Mesenchymal stem cell (in vitro differentiated cells and primary cell): ENCODE data around the gene DDX31.

Experiments
- DNase-seq: peaks from one replicate; pipeline ENCODE4 v3.0.0-alpha.2; 2013
- H2AFZ ChIP-seq: one replicate; pipeline ENCODE4 v1.6.1; 2013; ENCODE audit warnings: low read depth, mild to moderate bottlenecking, control low read depth, inconsistent platforms, low read length, moderate library complexity
- H2AK5ac ChIP-seq: 2 replicates; pipeline ENCODE4 v1.6.1; 2013; ENCODE audit warnings: low read length, moderate library complexity, mild to moderate bottlenecking, inconsistent platforms; ENCODE audit not compliant: severe bottlenecking
- H2BK120ac ChIP-seq: one replicate; pipeline ENCODE4 v1.6.1; 2013; ENCODE audit warnings: low read depth, mild to moderate bottlenecking, inconsistent platforms, low read length, moderate library complexity
- H2BK12ac ChIP-seq, 2 experiments: one replicate each; pipeline ENCODE4 v1.6.1; 2013; ENCODE audit warnings: inconsistent platforms in 2 of 2, low read length in 2 of 2, mild to moderate bottlenecking in 2 of 2, moderate library complexity in 2 of 2, control low read depth in 1 of 2
- H2BK15ac ChIP-seq: one replicate; pipeline ENCODE4 v1.6.1; 2013; ENCODE audit warnings: mild to moderate bottlenecking, low read depth, inconsistent platforms; ENCODE audit not compliant: poor library complexity, severe bottlenecking
- H2BK5ac ChIP-seq: 2 replicates; pipeline ENCODE4 v1.6.1; 2013; ENCODE audit warnings: low read depth, mild to moderate bottlenecking, low read length, control low read depth, inconsistent platforms; ENCODE audit not compliant: poor library complexity, severe bottlenecking
- H3K14ac ChIP-seq, 2 experiments: one replicate each; pipeline ENCODE4 v1.6.1; 2013; ENCODE audit warnings: inconsistent platforms in 2 of 2, low read length in 2 of 2, control low read depth in 1 of 2, mild to moderate bottlenecking in 1 of 2, moderate library complexity in 1 of 2
- H3K18ac ChIP-seq, 2 experiments: one replicate each; pipeline ENCODE4 v1.6.1; 2013; ENCODE audit warnings: inconsistent platforms in 2 of 2, low read length in 2 of 2, control low read depth in 1 of 2, low read depth in 1 of 2, mild to moderate bottlenecking in 1 of 2
- H3K23ac ChIP-seq, 2 experiments: one replicate each; pipeline ENCODE4 v1.6.1; 2013; ENCODE audit warnings: inconsistent platforms in 2 of 2, low read length in 2 of 2, mild to moderate bottlenecking in 2 of 2, moderate library complexity in 2 of 2, control low read depth in 1 of 2
- H3K27ac ChIP-seq: 2 replicates; pipeline ENCODE4 v1.5.1; 2013; ENCODE audit warnings: mild to moderate bottlenecking, moderate library complexity, low read length, control low read depth, inconsistent platforms; ENCODE audit not compliant: poor library complexity, severe bottlenecking
- H3K27me3 ChIP-seq, 2 experiments: 2 replicates each; pipeline versions ENCODE4 v1.6.1 to v1.7.0; 2013; ENCODE audit warnings: low read length in 2 of 2, mild to moderate bottlenecking in 2 of 2, moderate library complexity in 2 of 2, control low read depth in 1 of 2, inconsistent platforms in 1 of 2; ENCODE audit not compliant: control insufficient read depth in 1 of 2, insufficient read depth in 1 of 2
- H3K36me3 ChIP-seq, 2 experiments: 2 replicates each; pipeline versions ENCODE4 v1.6.1 to v1.7.0; 2013; ENCODE audit warnings: low read length in 2 of 2, control low read depth in 1 of 2, inconsistent platforms in 1 of 2, low read depth in 1 of 2, mild to moderate bottlenecking in 1 of 2; ENCODE audit not compliant: insufficient read depth in 2 of 2, control insufficient read depth in 1 of 2
- H3K4ac ChIP-seq, 2 experiments: one replicate each; pipeline ENCODE4 v1.6.1; 2013; ENCODE audit warnings: inconsistent platforms in 2 of 2, low read length in 2 of 2, mild to moderate bottlenecking in 2 of 2, moderate library complexity in 2 of 2, control low read depth in 1 of 2, low read depth in 1 of 2
- H3K4me1 ChIP-seq: 2 replicates; pipeline ENCODE4 v1.6.1; 2013; ENCODE audit warnings: low read depth, low read length, control low read depth; ENCODE audit not compliant: control insufficient read depth, insufficient read depth
- H3K4me2 ChIP-seq: 2 replicates; pipeline ENCODE4 v1.6.1; 2013; ENCODE audit warnings: low read length, mild to moderate bottlenecking, inconsistent platforms; ENCODE audit not compliant: poor library complexity, severe bottlenecking
- H3K4me3 ChIP-seq, 2 experiments: 2 replicates each; pipeline versions ENCODE4 v1.5.1 to v1.7.0; 2013; ENCODE audit warnings: low read length in 2 of 2, mild to moderate bottlenecking in 2 of 2, control low read depth in 1 of 2, low read depth in 1 of 2; ENCODE audit not compliant: insufficient read depth in 1 of 2
- H3K79me1 ChIP-seq: replicated peaks from 2 replicates; pipeline ENCODE4 v1.6.1; 2013; ENCODE audit warnings: mild to moderate bottlenecking, control low read depth, low read length, inconsistent platforms; ENCODE audit not compliant: poor library complexity, severe bottlenecking
- H3K9ac ChIP-seq: 2 replicates; pipeline ENCODE4 v1.7.0; 2013; ENCODE audit warnings: mild to moderate bottlenecking, low read length, moderate library complexity
- H3K9me3 ChIP-seq: 2 replicates; pipeline ENCODE4 v1.7.0; 2013; ENCODE audit warnings: mild to moderate bottlenecking, low read length; ENCODE audit not compliant: control insufficient read depth
- H4K8ac ChIP-seq: one replicate; pipeline ENCODE4 v1.6.1; 2013; ENCODE audit warnings: inconsistent platforms, mild to moderate bottlenecking, low read length, moderate library complexity
- H4K91ac ChIP-seq: one replicate; pipeline ENCODE4 v1.6.1; 2013; ENCODE audit warnings: mild to moderate bottlenecking, low read length, inconsistent platforms
- WGBS: methylation state at CpG from one replicate; pipeline ENCODE4 v1.1.7; 2013; ENCODE audit warnings: mixed read lengths; 5-methylcytosine and 5-hydroxymethylcytosine counted together

Gene DDX31

DNA sequence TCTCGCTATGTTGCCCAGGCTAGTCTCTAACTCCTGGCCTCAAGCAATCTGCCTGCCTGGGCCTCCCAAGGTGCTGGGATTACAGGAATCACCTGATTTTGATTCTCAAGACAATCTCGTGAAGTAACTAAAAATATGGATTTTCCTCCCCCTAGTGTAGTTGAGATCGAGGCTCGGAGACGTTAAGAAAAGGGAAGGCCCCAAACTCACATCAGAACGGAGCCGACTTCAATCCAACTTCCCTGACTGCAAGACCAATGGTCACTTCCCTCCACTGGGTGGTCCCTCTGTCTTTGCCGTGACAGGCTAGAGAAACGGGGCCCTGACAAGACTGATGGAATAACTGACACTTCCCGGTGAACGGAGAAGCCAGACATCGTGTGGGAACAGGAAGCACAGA lies 59.1 kb downstream of the DDX31 start:
- Histone ChIP-seq H2AFZ (no peak overlapping the region), H3K79me1 (peaks cover 5% of the 10 kb centered on the region), H3K4me1 (peaks cover 2% of the 10 kb centered on the region), H3K9me3 (no peaks in the 10 kb centered on the region), H3K18ac (no peak overlapping the region), H2BK120ac (no peak overlapping the region), H3K4ac (no peak overlapping the region), H3K36me3 (peaks cover 44 to 72% of the 10 kb centered on the region in 2 experiments), H4K91ac (no peak overlapping the region), H3K9ac (no peak overlapping the region), H3K23ac (no peak overlapping the region), H3K4me3 (no peak overlapping the region), H4K8ac (no peak overlapping the region), H3K14ac (no peak overlapping the region), H2BK12ac (peak overlapping the region in 1 of 2 experiments; percentile 24), H3K27ac (no peak overlapping the region), H2AK5ac (no peak overlapping the region), H2BK5ac (no peak overlapping the region), H2BK15ac (no peak overlapping the region), H3K4me2 (no peak overlapping the region), H3K27me3 (no peaks in the 10 kb centered on the region)
- DNase-seq = no peak
- 96% methylated on average over 12 of the region's 12 CpGs for WGBS

- H3K4me2 ChIP-seq = no peak overlapping the region
- no peak overlapping the region for H3K14ac ChIP-seq
- peaks cover 49 to 72% of the 10 kb centered on the region in 2 experiments for H3K36me3 ChIP-seq
- H4K8ac ChIP-seq = peak overlapping the region; percentile 36
- H3K18ac ChIP-seq = no peak overlapping the region
- no peaks in the 10 kb centered on the region for H3K9me3 ChIP-seq
- H3K9ac ChIP-seq = peak overlapping the region; percentile 35
- no peak overlapping the region for H2BK120ac ChIP-seq
- peaks cover 2% of the 10 kb centered on the region for H3K4me1 ChIP-seq
- DNase-seq = peak; percentile 92
- WGBS = 30% methylated on average over 7 of the region's 7 CpGs
- H3K27ac ChIP-seq = no peak overlapping the region
- no peak overlapping the region for H2AK5ac ChIP-seq
- no peak overlapping the region for H4K91ac ChIP-seq
- H2BK5ac ChIP-seq = no peak overlapping the region
- no peak overlapping the region for H2AFZ ChIP-seq
- no peak overlapping the region for H3K23ac ChIP-seq
- H3K79me1 ChIP-seq = peaks cover 10% of the 10 kb centered on the region
- no peak overlapping the region for H2BK12ac ChIP-seq
- H3K27me3 ChIP-seq = no peaks in the 10 kb centered on the region
- no peak overlapping the region for H2BK15ac ChIP-seq
- H3K4ac ChIP-seq = no peak overlapping the region
- H3K4me3 ChIP-seq = no peak overlapping the region
Measured at GRCh38 chr9:132609829-132610228, 60.0 kb downstream of the DDX31 start.

DNA sequence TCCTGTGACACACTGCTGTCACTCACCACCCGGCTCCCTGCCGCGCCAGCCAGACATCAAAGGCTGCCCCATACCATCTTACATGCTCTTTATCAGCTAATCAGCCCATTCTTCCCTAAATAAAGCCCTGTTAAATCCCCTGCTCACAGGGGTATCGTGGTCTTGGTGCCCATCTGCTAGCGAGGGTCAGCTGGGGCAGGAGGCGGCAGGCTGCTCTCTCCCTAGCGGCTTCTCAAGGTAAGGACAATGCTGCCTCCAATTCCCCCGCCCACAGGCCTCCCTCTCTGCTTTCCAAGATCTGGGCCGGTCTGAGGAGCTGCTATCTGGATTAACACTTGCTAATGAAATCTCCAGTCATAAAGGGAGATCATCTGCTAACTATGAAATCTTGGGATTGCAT lies 60.6 kb downstream of the DDX31 start:
- no peak overlapping the region for H3K4me3 ChIP-seq
- no peak overlapping the region for H4K91ac ChIP-seq
- H3K36me3 ChIP-seq = peaks cover 48 to 71% of the 10 kb centered on the region in 2 experiments
- no peak overlapping the region for H3K18ac ChIP-seq
- no peak overlapping the region for H3K4ac ChIP-seq
- no peak overlapping the region for H2BK12ac ChIP-seq
- H3K27ac ChIP-seq = no peak overlapping the region
- no peak overlapping the region for H2BK5ac ChIP-seq
- no peak overlapping the region for H3K9ac ChIP-seq
- peaks cover 11% of the 10 kb centered on the region for H3K79me1 ChIP-seq
- WGBS = 91% methylated on average over 8 of the region's 9 CpGs
- no peak overlapping the region for H2AK5ac ChIP-seq
- no peak overlapping the region for H2AFZ ChIP-seq
- no peak overlapping the region for H3K4me2 ChIP-seq
- no peaks in the 10 kb centered on the region for H3K27me3 ChIP-seq
- DNase-seq = no peak
- H3K14ac ChIP-seq = no peak overlapping the region
- no peak overlapping the region for H2BK15ac ChIP-seq
- no peak overlapping the region for H4K8ac ChIP-seq
- no peaks in the 10 kb centered on the region for H3K9me3 ChIP-seq
- H2BK120ac ChIP-seq = no peak overlapping the region
- no peak overlapping the region for H3K23ac ChIP-seq
- H3K4me1 ChIP-seq = peaks cover 2% of the 10 kb centered on the region

- Histone ChIP-seq H2AK5ac (no peak overlapping the region), H3K18ac (no peak overlapping the region), H3K36me3 (peaks cover 49 to 79% of the 10 kb centered on the region in 2 experiments), H2BK15ac (no peak overlapping the region), H2BK12ac (no peak overlapping the region), H3K27me3 (no peaks in the 10 kb centered on the region), H2AFZ (no peak overlapping the region), H2BK120ac (no peak overlapping the region), H4K8ac (no peak overlapping the region), H3K4me3 (no peak overlapping the region), H3K9ac (no peak overlapping the region), H4K91ac (no peak overlapping the region), H3K27ac (no peak overlapping the region), H3K4me1 (peaks cover 2% of the 10 kb centered on the region), H3K4ac (no peak overlapping the region), H3K9me3 (no peaks in the 10 kb centered on the region), H3K79me1 (peaks cover 12% of the 10 kb centered on the region), H3K14ac (no peak overlapping the region), H3K23ac (no peak overlapping the region), H3K4me2 (no peak overlapping the region), H2BK5ac (no peak overlapping the region)
- 93% methylated on average over 6 of the region's 6 CpGs for WGBS
- no peak for DNase-seq
Measured at GRCh38 chr9:132606066-132606465, 63.7 kb downstream of the DDX31 start.
